ENCODE measurements around the gene CUEDC2.

Gene CUEDC2

GRCh38 chr10:102399217-102400021 is 33.0 kb downstream of the CUEDC2 start:
- peak overlapping the region; percentile 53 for H3K4me3 ChIP-seq (ENCODE audit: low read length)
- peak; percentile 82 for DNase-seq (ENCODE audit: low read depth)
- peak; percentile 64 for TF ChIP-seq CTCF (conservative IDR thresholded peaks at IDR 0.05; ENCODE audit: low read length)

GRCh38 chr10:102398172-102399020 is 34.0 kb downstream of the CUEDC2 start:
- H3K4me3 ChIP-seq (ENCODE audit: low read length) = no peak overlapping the region
- DNase-seq (ENCODE audit: low read depth) = no peak

GRCh38 chr10:102397222-102398171 is 34.9 kb downstream of the CUEDC2 start:
- H3K4me3 ChIP-seq (ENCODE audit: low read length) = no peak overlapping the region
- TF ChIP-seq CTCF (conservative IDR thresholded peaks at IDR 0.05; ENCODE audit: low read length) = no peak

More at GRCh38 chr10:102398172-102399020, 34.0 kb downstream of the CUEDC2 start:
- TF ChIP-seq CTCF (conservative IDR thresholded peaks at IDR 0.05; ENCODE audit: low read length) = no peak

GRCh38 chr10:102396730-102397151 is 35.6 kb downstream of the CUEDC2 start:
- DNase-seq (ENCODE audit: low read depth) = no peak
- H3K4me3 ChIP-seq (ENCODE audit: low read length) = peak overlapping the region; percentile 86
- TF ChIP-seq CTCF (conservative IDR thresholded peaks at IDR 0.05; ENCODE audit: low read length) = no peak

More at GRCh38 chr10:102397222-102398171, 34.9 kb downstream of the CUEDC2 start:
- DNase-seq (ENCODE audit: low read depth) = no peak

GRCh38 chr10:102396317-102396650 is 36.1 kb downstream of the CUEDC2 start:
- no peak for DNase-seq (ENCODE audit: low read depth)
- TF ChIP-seq CTCF (conservative IDR thresholded peaks at IDR 0.05; ENCODE audit: low read length) = no peak

GRCh38 chr10:102395400-102396316 is 36.7 kb downstream of the CUEDC2 start, which contains the start of gene NFKB2:
Gene NFKB2 (plus strand): TSS chr10:102395705. CDS start chr10:102395960, 255 bp downstream.
- DNase-seq (ENCODE audit: low read depth) = peak; percentile 75
- H3K4me3 ChIP-seq (ENCODE audit: low read length) = peak within 1 kb of the TSS; percentile 86
- TF ChIP-seq CTCF (conservative IDR thresholded peaks at IDR 0.05; ENCODE audit: low read length) = no peak

More at GRCh38 chr10:102396317-102396650, 36.1 kb downstream of the CUEDC2 start:
- H3K4me3 ChIP-seq (ENCODE audit: low read length) = peak overlapping the region; percentile 86
